SK-N-MC (cell line): ENCODE measurements around the gene ZNF236.

Source experiments
- DNase-seq: peaks from one replicate; pipeline ENCODE4 v3.0.0-alpha.2; 2011; ENCODE audit warnings: low read depth, low spot score
- H3K27ac ChIP-seq: fragments of 200-600 bp; sonication (generic); 2 replicates; pipeline ENCODE4 v1.5.1; 2016; ENCODE audit warnings: mixed run types
- H3K36me3 ChIP-seq: fragments of 200-600 bp; sonication (generic); 2 replicates; pipeline ENCODE4 v1.6.1; 2017; ENCODE audit warnings: antibody characterized with exemption, low read length, mixed read lengths; ENCODE audit not compliant: insufficient read depth
- H3K4me3 ChIP-seq: fragments of 200-600 bp; sonication (generic); 2 replicates; pipeline ENCODE4 v1.5.1; 2016
- H3K9ac ChIP-seq: fragments of 200-600 bp; sonication (generic); 2 replicates; pipeline ENCODE4 v1.8.0; 2017; ENCODE audit warnings: mixed run types, mixed read lengths; ENCODE audit not compliant: insufficient read length
- H3K9me3 ChIP-seq: fragments of 200-600 bp; sonication (generic); 2 replicates; pipeline ENCODE4 v1.6.1; 2017; ENCODE audit warnings: low read depth, mild to moderate bottlenecking, antibody characterized with exemption, low read length, moderate library complexity, mixed read lengths
- EZH2 ChIP-seq: fragments of 200-600 bp; sonication (generic); IDR thresholded peaks from one replicate; pipeline ENCODE4 v1.6.1; 2017; ENCODE audit warnings: antibody characterized with exemption
- FOXP2 ChIP-seq: optimal IDR thresholded peaks from 2 replicates; pipeline ENCODE3; 2011; ENCODE audit warnings: mild to moderate bottlenecking, moderate library complexity; ENCODE audit not compliant: insufficient read depth; ENCODE audit errors: extremely low read length, control extremely low read depth
- POLR2AphosphoS5 ChIP-seq: IDR thresholded peaks from 2 replicates; pipeline ENCODE4 v1.6.1; 2012; ENCODE audit warnings: mild to moderate bottlenecking, low read depth, low read length, borderline replicate concordance

ZNF236 gene

GRCh38 chr18:76844144-76844543, 21.8 kb downstream of the ZNF236 start:
- H3K36me3 ChIP-seq: no peaks in the 10 kb centered on the region
- H3K9me3 ChIP-seq: no peaks in the 10 kb centered on the region
- no peak overlapping the region for H3K9ac ChIP-seq
- no peak for DNase-seq
- no peak overlapping the region for H3K27ac ChIP-seq
- TF ChIP-seq EZH2: no peak
- TF ChIP-seq FOXP2: no peak
- no peak for TF ChIP-seq POLR2AphosphoS5
- H3K4me3 ChIP-seq: no peak overlapping the region

DNA sequence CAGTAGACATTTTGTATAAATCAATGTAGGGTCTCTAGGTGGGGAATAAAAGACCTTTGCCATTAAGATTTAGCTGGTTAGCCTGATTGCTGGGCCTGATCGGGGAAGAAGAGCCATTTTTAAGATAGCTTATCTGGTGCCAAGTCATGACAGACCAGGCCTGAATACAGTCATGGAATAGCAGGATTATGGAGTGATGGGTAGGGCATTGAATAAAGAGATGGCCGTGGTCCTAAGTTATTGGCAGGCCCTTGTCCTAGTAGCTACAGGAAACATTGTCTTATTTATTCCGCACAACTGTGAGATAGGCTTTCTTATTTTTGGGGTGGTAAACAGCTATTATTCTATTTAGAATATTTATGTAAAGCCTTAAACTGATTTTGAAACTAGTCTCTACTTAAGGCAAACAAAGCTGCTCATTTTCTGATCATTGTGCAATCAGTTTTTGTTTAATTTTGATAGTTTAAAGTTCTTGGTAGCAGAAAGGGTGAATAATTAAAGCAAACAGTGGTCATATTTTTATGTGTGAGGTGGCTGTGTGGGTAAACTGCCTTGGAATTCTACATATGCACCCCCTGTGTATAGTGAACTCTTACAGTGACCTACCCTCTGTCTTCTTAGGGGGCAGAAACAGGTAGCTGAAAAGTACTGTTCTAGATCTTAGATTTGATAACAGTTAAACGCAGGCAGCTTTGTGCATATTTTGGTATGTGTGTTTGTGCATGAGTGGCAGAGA, 22.6 kb downstream of the ZNF236 start:
- no peak overlapping the region for H3K9ac ChIP-seq
- H3K27ac ChIP-seq: no peak overlapping the region
- no peaks in the 10 kb centered on the region for H3K9me3 ChIP-seq
- H3K36me3 ChIP-seq: no peaks in the 10 kb centered on the region
- H3K4me3 ChIP-seq: no peak overlapping the region
- TF ChIP-seq POLR2AphosphoS5: no peak
- TF ChIP-seq EZH2: no peak
- TF ChIP-seq FOXP2: no peak
- DNase-seq: no peak

DNA sequence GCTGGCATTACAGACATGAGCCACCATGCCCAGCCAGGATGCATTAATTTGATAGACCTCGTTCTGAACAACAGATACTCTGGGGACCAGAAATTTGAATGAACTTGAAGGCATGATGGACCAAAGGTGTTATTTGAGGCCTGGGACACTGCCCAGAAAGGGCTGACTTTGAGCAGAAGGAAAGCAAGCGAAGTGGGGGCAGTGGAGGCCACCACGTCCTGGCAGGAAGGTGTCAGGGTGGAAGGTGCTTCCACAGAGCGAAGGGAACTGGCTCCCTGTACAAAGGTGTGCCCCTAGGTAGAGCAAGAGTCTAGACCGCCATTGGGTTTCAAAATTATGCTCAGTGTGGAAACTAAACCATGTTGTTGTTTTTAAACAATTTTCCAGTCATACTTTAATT, 23.9 kb downstream of the ZNF236 start:
- Histone ChIP-seq H3K4me3 (no peak overlapping the region), H3K9ac (no peak overlapping the region), H3K9me3 (no peaks in the 10 kb centered on the region), H3K36me3 (no peaks in the 10 kb centered on the region), H3K27ac (no peak overlapping the region)
- TF ChIP-seq POLR2AphosphoS5: no peak
- no peak for TF ChIP-seq EZH2
- no peak for TF ChIP-seq FOXP2
- no peak for DNase-seq

GRCh38 chr18:76847916-76848315, 25.6 kb downstream of the ZNF236 start:
- Histone ChIP-seq H3K27ac (no peak overlapping the region), H3K4me3 (no peak overlapping the region), H3K9me3 (no peaks in the 10 kb centered on the region), H3K9ac (no peak overlapping the region), H3K36me3 (no peaks in the 10 kb centered on the region; the same call in 1 of the 2 replicates)
- TF ChIP-seq EZH2 (no peak), POLR2AphosphoS5 (no peak), FOXP2 (no peak)
- DNase-seq: no peak

DNA sequence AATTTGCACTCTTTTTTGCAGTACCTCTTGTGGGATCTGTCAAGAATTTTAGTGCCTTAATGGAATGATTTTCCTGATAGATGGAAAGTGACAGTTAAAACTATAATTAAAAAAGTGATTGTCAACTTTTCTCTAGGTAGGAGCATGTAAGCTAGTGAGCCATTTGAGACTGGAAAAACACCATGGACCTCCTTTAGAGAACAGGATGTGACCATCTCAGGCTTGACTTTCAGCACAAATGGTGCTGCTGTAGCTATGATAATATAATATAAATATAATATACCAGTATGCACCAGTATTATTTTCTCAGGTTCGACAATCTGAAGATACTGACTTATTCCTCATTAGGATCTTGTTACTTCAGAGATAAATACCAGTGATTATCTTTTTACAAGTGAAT, 27.8 kb downstream of the ZNF236 start:
- no peak overlapping the region for H3K9ac ChIP-seq
- H3K4me3 ChIP-seq: no peak overlapping the region
- H3K27ac ChIP-seq: no peak overlapping the region
- no peak for DNase-seq
- H3K9me3 ChIP-seq: no peaks in the 10 kb centered on the region
- no peak for TF ChIP-seq FOXP2
- TF ChIP-seq POLR2AphosphoS5: no peak
- no peaks in the 10 kb centered on the region; the same call in 1 of the 2 replicates for H3K36me3 ChIP-seq

GRCh38 chr18:76855594-76855993, 33.2 kb downstream of the ZNF236 start:
- no peak overlapping the region for H3K9ac ChIP-seq
- DNase-seq: no peak

DNA sequence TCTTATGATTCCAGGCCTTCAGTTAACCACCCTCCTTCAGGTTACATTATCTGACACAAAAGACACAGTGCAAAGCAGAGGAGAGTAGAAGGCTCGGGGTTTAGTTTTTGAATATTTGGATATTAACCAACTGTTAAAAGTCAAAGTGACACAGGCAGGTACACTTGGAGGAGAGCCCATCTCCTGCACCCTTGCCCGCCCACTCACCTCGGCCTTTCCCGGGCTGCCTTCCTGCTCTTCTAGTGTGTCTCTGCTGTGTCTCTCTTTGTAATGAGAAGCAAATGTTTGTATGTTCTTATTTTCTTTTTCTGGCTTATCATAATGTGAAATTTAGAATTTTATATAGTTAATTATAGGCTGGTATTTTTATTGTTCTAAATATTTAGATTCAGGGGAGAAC, 35.1 kb downstream of the ZNF236 start:
- Histone ChIP-seq H3K9me3 (no peaks in the 10 kb centered on the region), H3K4me3 (no peak overlapping the region), H3K36me3 (peaks cover 2% of the 10 kb centered on the region; the same call in 1 of the 2 replicates), H3K27ac (no peak overlapping the region), H3K9ac (no peak overlapping the region)
- no peak for DNase-seq
- TF ChIP-seq EZH2: no peak
- TF ChIP-seq POLR2AphosphoS5: no peak
- no peak for TF ChIP-seq FOXP2

More at GRCh38 chr18:76855594-76855993, 33.2 kb downstream of the ZNF236 start:
- H3K4me3 ChIP-seq: no peak overlapping the region
- TF ChIP-seq FOXP2: no peak
- TF ChIP-seq EZH2: no peak
- TF ChIP-seq POLR2AphosphoS5: no peak
- H3K27ac ChIP-seq: no peak overlapping the region
- no peaks in the 10 kb centered on the region for H3K9me3 ChIP-seq
- no peaks in the 10 kb centered on the region; the same call in 1 of the 2 replicates for H3K36me3 ChIP-seq

DNA sequence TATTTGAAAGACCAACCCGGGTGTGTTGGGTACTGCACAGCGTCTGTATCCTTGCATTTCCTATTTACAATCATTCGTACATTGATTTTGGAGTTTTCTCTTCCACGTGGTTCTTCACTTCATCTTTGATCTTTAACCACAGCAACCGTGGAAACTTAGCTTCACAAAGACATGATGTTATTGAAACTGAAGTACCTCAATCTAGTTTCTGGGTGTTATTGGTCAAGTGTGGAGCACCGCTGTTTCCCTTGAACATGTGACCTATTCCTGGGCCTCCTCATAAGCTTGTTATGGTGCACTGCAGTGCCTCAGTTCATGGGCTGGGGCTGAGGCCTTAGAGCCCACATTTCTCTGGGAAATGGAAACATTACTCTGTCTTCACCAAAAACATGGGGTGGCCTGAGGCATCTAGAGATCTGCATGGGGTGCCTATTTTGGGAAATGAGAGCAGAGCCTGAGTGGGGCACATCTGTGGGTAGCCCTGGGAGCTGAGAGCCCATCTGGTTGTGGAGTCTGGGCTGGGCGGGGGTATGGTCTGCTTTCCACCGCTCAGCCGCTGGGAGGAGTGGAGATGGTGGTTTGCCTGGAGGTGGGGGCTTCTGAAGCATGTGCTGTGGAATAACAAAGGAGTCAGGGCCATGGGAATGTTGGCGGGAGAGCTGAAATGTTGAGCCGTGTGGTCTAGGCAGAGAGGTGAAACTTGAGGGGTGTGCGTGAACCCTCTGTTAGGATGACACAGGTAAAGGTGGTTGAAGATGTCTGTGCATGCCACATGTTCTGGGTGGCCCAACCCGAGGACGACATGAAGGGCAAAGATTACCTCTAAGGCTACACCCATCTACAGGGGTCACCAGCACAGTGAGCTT, 37.4 kb downstream of the ZNF236 start:
- TF ChIP-seq FOXP2: no peak
- no peak for TF ChIP-seq EZH2
- TF ChIP-seq POLR2AphosphoS5: no peak
- DNase-seq: no peak
- H3K9me3 ChIP-seq: no peaks in the 10 kb centered on the region
- H3K27ac ChIP-seq: no peak overlapping the region
- no peak overlapping the region for H3K9ac ChIP-seq
- H3K4me3 ChIP-seq: no peak overlapping the region
- H3K36me3 ChIP-seq: peaks cover 2% of the 10 kb centered on the region; the same call in 1 of the 2 replicates

DNA sequence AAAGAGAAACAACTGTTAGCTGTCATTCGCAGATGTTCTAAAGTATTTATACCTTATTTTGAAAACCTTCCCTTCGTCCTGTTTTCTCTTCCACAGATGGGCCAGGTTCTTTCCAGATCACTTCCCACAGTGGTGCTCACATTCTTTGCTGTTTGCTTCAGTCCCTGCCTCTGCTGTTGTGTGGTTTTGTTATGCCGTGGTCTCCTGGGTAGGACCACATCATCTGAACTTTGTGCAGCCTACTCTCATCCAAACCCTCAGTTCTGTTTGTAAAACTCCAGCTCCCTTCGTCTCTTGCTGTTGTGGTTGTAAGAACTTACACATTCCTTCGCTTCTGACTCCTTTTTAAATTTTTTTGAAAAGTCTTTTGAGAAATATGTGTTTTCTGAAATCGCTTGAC, 38.1 kb downstream of the ZNF236 start:
- no peak overlapping the region for H3K9ac ChIP-seq
- no peak overlapping the region for H3K27ac ChIP-seq
- no peaks in the 10 kb centered on the region for H3K9me3 ChIP-seq
- DNase-seq: no peak
- H3K36me3 ChIP-seq: peaks cover 2% of the 10 kb centered on the region; the same call in 1 of the 2 replicates
- H3K4me3 ChIP-seq: no peak overlapping the region
- TF ChIP-seq POLR2AphosphoS5 (no peak), FOXP2 (no peak), EZH2 (no peak)
